A673 (cell line): ENCODE measurements around the gene COL16A1. TPM values are rescaled to one million over a fixed set of nuclear protein-coding genes. Genes with fewer than 3 reads are reported as not detected.

Experiments used
- BruUV-seq: library from RNA; stranded (reverse); fragments of 400-500 nt; replicated peaks from 2 replicates; lab custom pipeline; 2021; lab: Mats Ljungman, UMichigan
- CTCF ChIA-PET: fragments of 300-600 bp; sonication (Branson Sonifier 250); formaldehyde crosslinking; loops from one replicate; lab custom pipeline; 2022; ENCODE audit warnings: antibody characterized with exemption; lab: Charles Lee
- POLR2A ChIA-PET: fragments of 300-600 bp; sonication (Branson Sonifier 250); formaldehyde crosslinking; loops from one replicate; lab custom pipeline; 2022; ENCODE audit warnings: antibody characterized with exemption; ENCODE audit not compliant: low non-redundant PET; lab: Charles Lee
- DNase-seq: peaks from one replicate; pipeline ENCODE4 v3.0.0-alpha.2; 2015; ENCODE audit warnings: low spot score
- H3K27ac ChIP-seq: fragments of 200-600 bp; sonication (generic); 2 replicates; pipeline ENCODE4 v1.5.1; 2016; ENCODE audit warnings: mixed run types, low read depth, mild to moderate bottlenecking, mixed read lengths, antibody characterized with exemption, low read length; ENCODE audit not compliant: poor library complexity, severe bottlenecking
- H3K27me3 ChIP-seq: fragments of 200-600 bp; sonication (generic); replicated peaks from 2 replicates; pipeline ENCODE4 v1.6.1; 2017; ENCODE audit warnings: mixed run types, low read depth, mild to moderate bottlenecking, mixed read lengths, antibody characterized with exemption, low read length; ENCODE audit not compliant: insufficient read depth, poor library complexity
- H3K36me3 ChIP-seq: fragments of 200-600 bp; sonication (generic); 2 replicates; pipeline ENCODE4 v1.6.1; 2016; ENCODE audit warnings: mixed run types, mild to moderate bottlenecking, mixed read lengths, antibody characterized with exemption, low read length; ENCODE audit not compliant: insufficient read depth, poor library complexity, severe bottlenecking
- H3K4me1 ChIP-seq: fragments of 200-600 bp; sonication (generic); 2 replicates; pipeline ENCODE4 v1.6.1; 2017; ENCODE audit warnings: mixed run types, mild to moderate bottlenecking, mixed read lengths, antibody characterized with exemption, low read length; ENCODE audit not compliant: insufficient read depth, poor library complexity, severe bottlenecking
- H3K4me3 ChIP-seq: fragments of 200-600 bp; sonication (generic); 2 replicates; pipeline ENCODE4 v1.5.1; 2016; ENCODE audit warnings: low read depth, mixed run types, mild to moderate bottlenecking, mixed read lengths, low read length; ENCODE audit not compliant: poor library complexity, severe bottlenecking
- H3K9me3 ChIP-seq: fragments of 200-600 bp; sonication (generic); 2 replicates; pipeline ENCODE4 v1.6.1; 2016; ENCODE audit warnings: mixed run types, low read depth, mild to moderate bottlenecking, mixed read lengths, antibody characterized with exemption, low read length; ENCODE audit not compliant: poor library complexity, severe bottlenecking
- CTCF ChIP-seq: fragments of 300-800, 200-600 bp; sonication (generic); conservative IDR thresholded peaks from 2 replicates; pipeline ENCODE4 v1.5.1; 2017; ENCODE audit warnings: low read depth, mild to moderate bottlenecking, antibody characterized with exemption, low read length, moderate library complexity, mixed read lengths
- EZH2 ChIP-seq: fragments of 200-600 bp; sonication (generic); IDR thresholded peaks from 2 replicates; pipeline ENCODE4 v1.6.1; 2017; ENCODE audit warnings: borderline replicate concordance, low read depth, mild to moderate bottlenecking, mixed read lengths, antibody characterized with exemption, low read length; ENCODE audit not compliant: poor library complexity, severe bottlenecking
- intact Hi-C: fragments of 100-400 bp; cut with micrococcal nuclease; formaldehyde crosslinking; loops from one replicate; pipeline ENCODE4 v1.10.0; 2022; ENCODE audit not compliant: unreplicated experiment
- total RNA-seq: library from RNA; stranded (reverse); gene quantifications from 2 replicates; pipeline ENCODE4 v1.2.3, GENCODE V29; 2021

The COL16A1 gene
- total RNA-seq, 1 experiment from 2014 or later, result 26.6 TPM

GRCh38 chr1:31650161-31651088 is 53.4 kb downstream of the COL16A1 start:
- ChIA-PET CTCF (no interaction called here), POLR2A (no interaction called here)
- Histone ChIP-seq H3K4me1 (peaks cover 2% of the 10 kb centered on the region), H3K27me3 (no peaks in the 10 kb centered on the region), H3K27ac (no peak overlapping the region), H3K9me3 (no peaks in the 10 kb centered on the region), H3K36me3 (no peaks in the 10 kb centered on the region), H3K4me3 (no peak overlapping the region)
- no peak for TF ChIP-seq CTCF
- no peak for DNase-seq
- intact Hi-C loops, result no loop called here
- BruUV-seq, result no TSS peak

DNA sequence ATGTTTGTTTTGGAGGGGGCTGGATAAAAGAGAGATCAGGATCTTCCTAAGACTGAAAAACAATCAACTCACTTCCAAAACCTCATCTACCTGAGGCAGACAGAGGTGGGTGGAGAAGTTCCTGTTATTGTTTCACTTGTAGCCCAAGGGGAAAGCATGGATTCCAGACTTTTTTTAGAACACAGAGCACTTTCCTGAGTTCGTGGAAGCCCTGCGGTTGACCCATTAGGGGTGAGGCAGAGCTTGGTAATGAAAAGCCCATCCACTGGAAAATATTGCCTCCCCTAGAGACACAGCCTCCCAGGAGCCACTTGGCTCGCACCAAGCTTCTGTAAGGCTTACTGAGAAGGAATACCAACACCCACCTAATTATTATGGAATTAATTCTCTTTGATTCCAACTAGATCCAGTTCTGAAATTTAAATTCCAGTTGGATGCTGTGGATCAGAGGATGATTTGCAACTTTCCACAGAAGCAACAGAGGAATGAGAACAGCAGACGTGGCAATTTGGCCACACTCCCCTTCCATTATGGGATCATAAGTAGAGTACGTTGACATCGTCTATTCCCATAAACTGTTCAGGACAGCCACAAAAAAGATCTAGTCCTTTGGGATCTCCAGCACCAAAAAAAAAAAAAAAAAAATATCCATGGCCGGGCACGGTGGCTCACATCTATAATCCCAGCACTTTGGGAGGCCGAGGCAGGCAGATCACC is 55.0 kb downstream of the COL16A1 start:
- intact Hi-C loops, result no loop called here
- no peaks in the 10 kb centered on the region for H3K36me3 ChIP-seq
- no TSS peak for BruUV-seq

DNA sequence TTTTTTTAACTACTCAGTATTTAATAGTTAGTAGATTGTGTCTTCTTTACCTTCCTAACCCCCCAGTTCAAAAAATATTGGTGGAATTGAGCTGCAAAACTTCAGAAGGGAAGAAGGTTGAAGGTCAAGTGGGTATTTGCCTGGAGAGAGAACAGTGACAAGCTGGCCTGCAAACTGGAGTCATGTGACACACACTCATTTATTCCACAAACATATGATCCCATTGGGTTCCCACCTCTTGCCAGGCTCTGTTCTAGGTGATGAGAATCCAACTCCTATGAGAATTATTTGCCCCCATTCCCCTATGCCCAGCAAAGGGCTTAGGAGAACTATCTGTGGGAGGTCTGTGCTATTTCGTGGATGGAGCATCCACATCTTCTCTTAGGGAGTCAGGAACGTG is 55.6 kb downstream of the COL16A1 start:
- POLR2A ChIA-PET, result no interaction called here
- intact Hi-C loops, result no loop called here
- CTCF ChIA-PET, result interaction anchor here (0.7 kb wide), 1 partner anchor 325 kb away, joined by 11 read pairs; no protein-coding TSS in a partner anchor

More for the DNA sequence above, 55.0 kb downstream of the COL16A1 start:
- ChIA-PET CTCF (interaction anchor here (0.7 kb wide), 1 partner anchor 324 kb away, joined by 11 read pairs; no protein-coding TSS in a partner anchor), POLR2A (no interaction called here)
- no peaks in the 10 kb centered on the region for H3K27me3 ChIP-seq
- H3K4me1 ChIP-seq, result peaks cover 8% of the 10 kb centered on the region
- DNase-seq, result no peak
- no peak for TF ChIP-seq EZH2
- TF ChIP-seq CTCF, result no peak
- H3K4me3 ChIP-seq, result no peak overlapping the region
- no peak overlapping the region for H3K27ac ChIP-seq
- H3K9me3 ChIP-seq, result no peaks in the 10 kb centered on the region

More for the DNA sequence above, 55.6 kb downstream of the COL16A1 start:
- Histone ChIP-seq H3K36me3 (no peaks in the 10 kb centered on the region), H3K27ac (no peak overlapping the region), H3K4me3 (no peak overlapping the region), H3K27me3 (no peaks in the 10 kb centered on the region), H3K9me3 (no peaks in the 10 kb centered on the region), H3K4me1 (peaks cover 14% of the 10 kb centered on the region)
- DNase-seq, result no peak
- TF ChIP-seq CTCF (no peak), EZH2 (no peak)
- BruUV-seq, result no TSS peak
